ENCODE measurements around the gene POLE4.

The POLE4 gene

DNA sequence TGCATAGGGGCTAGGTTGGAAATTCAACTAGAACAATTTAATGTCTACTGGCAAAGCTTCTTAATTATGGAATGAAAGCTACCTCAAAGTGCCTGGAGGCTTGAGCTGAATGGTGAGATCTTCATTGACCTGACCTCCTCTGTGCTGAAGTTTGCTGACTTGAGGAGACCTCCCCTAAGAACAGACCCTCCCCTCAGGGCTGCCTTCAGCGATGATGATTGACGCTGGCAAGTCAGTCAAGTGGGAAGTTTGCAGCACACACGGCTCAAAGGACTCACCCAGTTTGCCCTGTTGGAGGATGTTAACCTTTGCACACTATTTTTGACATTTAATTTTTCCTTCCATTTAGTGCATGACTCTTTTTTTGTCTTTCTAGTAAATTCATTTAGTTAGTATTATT, 17.2 kb upstream of the POLE4 start:
- no peak for FAIRE-seq

DNA sequence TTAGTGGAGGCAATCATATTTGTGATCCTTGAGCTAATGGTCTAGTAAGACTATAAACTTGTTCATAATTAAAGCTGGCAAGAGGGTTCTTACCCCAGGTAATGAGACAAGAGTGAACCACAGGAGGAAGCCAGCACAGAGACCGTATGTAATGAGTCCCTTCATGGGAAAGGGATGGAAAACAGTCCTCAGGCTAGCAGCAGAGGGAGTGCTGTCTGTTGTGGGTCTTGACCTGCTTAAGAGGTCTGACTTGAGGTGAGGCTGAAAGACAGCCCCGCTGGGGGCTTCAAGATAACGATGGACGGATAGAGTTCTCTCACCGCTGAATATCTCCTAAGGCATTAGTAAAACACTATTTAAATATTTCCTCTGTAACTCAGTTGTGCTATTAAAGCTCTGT, 16.2 kb upstream of the POLE4 start:
- no peak for FAIRE-seq

DNA sequence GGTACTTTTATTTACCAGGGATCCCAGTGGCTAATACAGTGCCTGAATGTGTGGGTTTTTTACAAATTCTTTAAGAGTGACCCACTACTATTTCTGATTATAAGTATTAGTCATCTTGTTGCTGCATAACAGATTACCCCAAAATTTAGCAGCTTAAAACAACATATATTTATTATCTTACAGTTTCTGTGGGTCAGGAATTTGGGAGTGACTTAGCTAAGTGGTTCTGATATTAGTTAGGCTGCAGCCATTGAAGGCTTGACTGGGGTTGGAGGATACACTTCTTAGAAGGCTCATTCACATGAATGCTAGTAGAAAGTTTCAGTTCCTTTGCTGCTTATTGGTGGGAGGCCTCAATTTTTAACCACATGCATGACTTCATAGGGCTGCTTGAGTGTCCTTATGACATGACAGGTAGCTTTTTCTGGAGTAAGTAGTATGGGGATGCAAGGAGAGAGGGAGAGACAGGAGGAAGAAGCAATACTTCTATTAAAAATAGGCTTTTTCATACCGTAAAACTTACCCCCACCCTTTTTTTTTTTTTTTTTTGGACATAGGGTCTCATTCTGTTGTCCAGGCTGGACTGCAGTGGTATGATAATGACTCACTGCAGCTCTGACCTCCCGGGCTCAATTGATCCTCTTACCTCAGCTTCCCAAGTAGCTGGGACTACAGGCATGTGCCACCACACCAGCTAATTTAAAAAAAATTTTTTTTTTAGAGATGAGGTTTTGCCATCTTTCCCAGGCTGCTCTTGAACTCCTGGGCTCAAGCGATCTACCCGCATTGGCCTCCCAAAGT, 13.3 kb upstream of the POLE4 start:
- no peak for FAIRE-seq

DNA sequence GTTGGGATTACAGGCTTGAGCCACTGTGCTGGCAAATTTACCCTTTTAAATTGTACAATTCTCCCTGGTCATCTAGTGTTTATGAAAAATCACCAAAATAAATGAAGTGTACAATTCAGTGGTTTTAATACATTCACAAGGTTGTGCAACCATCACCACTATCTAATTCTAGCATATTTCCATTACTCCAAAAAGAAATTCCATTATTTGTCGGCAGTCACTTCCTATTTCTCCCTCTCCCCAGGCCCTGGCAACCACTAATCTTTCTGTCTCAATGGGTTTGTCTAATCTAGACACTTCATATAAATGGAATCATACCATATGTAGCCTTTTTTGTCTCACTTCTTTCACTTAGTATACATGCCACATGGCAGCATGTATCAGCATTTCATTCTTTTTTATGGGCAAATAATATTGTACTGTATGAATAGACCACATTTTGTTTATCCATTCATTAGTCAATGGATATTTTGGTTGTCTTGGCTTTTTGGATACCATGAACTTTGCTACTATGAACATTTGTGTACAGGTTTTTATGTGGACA, 12.6 kb upstream of the POLE4 start:
- FAIRE-seq: no peak

DNA sequence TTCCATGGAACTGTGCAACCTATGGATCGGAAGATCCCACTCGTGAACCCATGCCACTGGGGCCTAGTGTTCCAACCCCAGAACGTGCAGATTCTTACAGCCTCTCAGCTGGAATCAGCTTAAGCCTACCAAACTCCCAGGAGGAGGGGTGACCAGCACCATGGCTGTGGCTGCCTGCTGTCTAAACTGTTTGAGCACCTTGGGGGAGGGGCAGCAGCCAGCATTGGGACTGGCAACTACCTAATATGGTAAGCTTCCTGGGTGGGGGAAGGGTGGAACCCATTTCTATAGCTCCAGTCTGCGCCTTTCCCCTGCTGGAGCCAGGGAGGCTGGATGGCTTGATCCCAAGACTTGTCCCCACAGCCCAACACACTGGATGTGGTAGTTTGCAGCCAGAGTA, 10.7 kb upstream of the POLE4 start:
- no peak for FAIRE-seq

DNA sequence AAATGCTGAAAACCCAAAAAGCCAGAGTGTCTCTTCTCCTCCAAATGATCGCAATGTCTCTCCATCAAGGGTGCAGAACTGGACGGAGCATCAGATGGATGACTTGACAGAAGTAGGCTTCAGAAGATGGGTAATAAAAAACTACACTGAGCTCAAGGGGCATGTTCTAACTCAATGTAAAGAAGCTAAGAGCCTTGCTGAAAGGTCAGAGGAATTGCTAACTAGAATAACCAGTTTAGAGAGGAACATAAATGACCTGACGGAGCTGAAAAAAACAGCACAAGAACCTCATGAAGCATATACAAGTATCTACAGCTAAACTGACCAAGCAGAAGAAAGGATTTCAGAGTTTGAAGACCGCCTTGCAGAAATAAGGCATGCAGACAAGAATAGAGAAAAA, 9.7 kb upstream of the POLE4 start:
- FAIRE-seq: no peak

DNA sequence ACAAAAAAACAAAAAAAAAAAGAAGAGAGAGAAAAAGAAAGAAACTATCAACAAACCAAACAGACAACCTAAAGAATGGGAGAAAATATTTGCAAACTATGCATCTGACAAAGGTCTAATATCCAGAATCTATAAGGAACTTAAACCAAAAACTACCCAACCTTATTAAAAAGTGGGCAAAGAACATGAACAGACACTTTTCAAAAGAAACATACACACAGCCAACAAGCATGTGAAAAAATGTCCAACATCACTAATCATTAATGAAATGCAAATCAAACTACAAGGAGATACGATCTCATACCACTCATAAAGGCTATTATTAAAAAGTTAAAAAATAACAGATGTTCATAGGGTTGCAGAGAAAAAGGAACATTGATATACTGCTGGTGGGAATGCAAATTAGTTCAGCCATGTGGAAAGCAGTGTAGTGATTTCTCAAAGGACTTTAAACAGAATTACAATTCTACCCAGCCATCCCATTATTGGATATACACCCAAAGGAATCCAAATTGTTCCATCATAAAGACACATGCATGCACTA, 7.2 kb upstream of the POLE4 start:
- FAIRE-seq: no peak

DNA sequence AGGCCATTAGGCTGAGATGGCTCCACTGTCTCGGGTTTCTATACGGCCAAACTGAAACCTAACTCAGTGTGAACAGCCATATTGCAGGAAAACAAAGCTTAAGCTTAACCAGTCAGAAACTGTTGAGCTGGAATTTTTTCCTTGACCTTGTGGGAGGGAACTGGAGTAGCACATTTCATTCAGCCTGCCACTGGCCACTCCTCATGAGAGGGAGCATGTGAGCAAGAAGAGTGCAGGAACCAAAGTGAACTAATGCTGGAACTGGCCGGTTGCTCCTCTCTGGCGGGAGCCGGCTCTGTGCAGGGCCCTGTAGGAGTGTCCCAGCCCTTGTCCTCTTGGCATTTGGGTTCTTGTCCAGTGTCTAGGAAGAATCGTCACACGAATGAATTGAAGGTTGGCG, 5.9 kb upstream of the POLE4 start:
- FAIRE-seq: no peak

DNA sequence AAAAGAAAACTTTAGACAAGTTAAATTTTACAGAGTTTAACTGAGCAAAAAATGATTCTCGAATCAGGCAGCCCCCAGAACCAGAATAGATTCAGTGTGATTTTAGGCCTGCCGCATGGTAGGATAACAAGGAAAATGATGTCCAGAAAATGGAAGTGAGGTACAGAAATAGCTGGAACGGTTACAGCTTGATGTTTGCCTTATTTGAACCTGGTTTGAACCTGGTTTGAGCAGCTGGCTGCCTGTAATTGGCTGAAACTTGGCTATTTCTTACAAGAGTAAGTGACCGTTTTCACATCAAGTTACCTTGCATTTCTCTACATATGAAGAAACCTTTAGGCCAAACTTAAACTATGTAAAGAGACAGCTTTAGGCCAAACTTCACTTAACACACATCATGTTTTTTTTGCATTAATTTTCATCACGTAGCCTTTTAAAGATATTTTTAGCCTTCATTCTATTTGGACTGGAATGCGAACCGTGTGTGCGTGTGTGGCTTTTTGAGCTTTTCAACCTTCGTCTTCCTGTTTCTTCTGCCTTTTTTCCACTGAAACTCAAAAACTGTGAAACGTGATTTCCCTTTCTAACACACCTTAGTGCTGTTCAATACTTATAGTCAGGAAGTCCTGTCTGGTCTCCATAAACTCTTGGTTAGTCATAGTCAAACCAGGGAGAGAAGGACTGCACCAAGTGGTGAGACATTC, 4.5 kb upstream of the POLE4 start:
- FAIRE-seq: no peak

DNA sequence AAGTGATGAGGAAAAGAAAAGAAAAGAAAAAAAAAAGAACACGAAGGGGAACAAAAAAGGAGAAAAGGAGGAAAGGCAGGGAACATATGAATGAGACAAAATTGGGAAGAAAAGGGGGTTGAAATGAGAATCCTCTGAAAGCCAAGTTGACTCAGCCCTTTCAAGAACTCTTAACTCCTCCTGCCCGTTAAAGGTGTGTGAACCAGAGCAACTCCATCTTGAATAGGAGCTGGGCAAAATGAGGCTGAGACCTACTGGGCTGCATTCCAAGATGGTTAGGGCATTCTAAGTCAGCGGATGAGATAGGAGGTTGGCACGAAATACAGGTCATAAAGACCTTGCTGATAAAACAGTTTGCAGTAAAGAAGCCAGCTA, 4.0 kb upstream of the POLE4 start:
- no peak for FAIRE-seq

DNA sequence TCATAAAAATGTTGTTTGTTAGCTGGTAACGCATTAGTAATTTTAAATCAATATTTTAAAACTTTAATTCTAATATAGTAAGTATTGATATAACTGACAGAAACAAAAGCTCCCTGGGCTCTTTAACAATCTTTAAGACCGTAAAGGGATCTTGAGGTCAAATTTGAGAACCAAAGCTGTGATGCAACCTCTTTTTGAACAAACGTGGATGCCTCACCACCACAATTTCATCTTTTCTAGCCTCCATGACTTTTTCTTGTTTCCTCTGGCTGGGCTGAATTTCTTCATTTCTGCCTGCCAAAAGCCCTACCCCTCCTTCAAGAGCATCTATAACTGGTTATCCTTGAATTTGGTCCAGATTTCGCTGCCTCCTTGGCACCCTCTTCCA, 563 bp upstream of the POLE4 start:
- no peak for FAIRE-seq

DNA sequence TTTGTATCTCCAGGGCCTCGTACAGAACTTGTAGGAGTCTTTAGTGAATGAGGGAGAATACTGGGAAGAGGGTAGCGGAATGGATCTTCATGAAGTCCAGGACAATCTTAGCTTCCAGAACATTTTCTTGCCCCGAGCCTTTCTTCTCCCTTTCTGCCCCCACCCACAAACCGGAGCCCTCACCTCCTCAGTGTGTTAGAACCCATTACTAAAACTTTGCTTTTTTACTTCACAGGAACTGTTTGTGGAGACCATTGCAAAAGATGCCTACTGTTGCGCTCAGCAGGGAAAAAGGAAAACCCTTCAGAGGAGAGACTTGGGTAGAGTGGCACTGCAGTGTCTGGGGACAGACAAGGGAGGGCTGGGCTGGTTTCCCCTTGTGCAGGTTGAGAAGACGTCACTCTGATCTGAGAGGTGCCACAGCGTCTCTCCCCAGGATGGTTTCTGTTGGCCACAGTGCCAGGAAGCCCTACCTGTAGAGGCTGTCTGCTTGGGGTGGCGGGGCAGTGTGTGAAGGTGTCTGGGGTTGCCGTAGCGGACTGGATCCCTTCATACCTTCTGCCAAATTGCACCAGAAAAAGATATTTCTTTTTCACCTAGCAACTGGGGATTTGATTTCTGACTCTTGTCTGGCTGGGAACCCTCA, 786 bp downstream of the POLE4 start:
- no peak for FAIRE-seq

DNA sequence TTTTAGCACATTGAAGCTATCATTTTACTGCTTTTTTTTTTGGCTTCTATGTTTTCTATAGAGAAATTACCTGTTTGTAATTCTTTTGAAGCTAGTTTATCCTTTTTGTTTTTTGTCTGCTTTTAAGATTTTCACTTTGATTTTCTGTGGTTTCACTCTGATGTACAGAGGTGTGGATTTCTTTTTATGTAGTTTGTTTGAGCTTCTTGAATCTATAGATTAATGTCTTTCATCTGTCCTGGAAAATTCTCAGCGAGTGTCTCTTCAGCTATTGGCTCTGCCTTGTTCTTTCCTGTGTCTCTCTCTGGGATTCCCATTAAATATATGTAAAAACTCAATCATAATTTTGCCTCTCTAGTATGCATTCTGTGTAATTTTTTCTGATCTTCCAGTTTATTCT, 8.4 kb downstream of the POLE4 start:
- FAIRE-seq: no peak

DNA sequence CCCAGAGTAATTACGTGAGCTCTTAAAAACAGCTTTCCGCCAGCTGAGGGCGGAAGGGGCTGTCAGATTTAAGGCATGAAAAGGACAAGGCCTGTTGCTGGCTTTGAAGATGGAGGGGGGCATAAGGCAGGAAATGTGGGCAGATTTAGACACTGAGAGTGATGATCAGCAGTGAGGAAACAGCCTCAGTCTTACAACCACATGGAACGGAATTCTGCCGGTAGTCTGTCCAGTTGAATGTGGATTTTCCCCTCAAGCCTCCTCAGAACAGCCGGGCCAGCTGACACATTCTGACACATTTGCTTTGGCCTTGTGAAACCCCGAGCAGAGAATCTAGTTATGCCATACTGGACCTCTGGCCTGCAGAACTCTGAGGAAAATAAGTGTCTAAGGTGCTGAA, 16.6 kb downstream of the POLE4 start:
- FAIRE-seq: no peak

DNA sequence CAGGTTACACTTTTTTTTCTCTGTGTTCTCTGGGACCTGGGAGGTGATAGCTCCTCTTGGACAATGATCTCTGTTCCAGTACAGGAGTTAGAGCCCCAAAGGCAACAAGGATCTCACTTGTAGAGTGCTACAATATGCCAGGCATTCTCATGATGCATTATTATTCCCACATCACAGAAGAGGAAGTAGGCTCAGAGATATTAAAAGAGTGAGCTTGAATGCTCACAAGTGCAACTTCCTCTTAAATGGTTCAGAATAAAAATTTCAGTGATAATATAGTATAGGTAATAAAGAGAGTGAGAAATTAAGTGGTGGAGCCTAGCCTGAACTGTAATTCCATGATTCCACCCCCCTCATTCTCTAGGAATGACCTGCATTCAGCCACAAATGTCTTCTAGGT, 21.4 kb downstream of the POLE4 start:
- no peak for FAIRE-seq

DNA sequence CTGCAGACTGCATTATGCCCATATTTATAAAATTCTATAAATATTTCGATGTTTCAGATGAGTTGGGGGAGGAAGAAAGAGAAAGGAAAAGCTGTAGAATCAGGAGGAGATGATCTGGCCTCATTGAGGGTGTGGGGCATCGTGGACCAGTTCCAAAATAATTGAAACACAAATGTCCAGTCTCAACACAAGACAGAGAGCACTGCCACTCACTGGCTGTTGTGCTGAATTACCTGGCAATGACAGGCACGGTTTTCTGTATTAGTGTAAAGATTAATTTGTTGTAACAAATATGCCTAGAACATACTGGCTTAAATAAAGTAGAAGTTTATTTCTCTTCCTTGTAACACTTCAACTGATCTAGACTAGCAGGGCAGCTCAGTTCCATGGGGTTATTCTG, 24.1 kb downstream of the POLE4 start:
- FAIRE-seq: no peak

DNA sequence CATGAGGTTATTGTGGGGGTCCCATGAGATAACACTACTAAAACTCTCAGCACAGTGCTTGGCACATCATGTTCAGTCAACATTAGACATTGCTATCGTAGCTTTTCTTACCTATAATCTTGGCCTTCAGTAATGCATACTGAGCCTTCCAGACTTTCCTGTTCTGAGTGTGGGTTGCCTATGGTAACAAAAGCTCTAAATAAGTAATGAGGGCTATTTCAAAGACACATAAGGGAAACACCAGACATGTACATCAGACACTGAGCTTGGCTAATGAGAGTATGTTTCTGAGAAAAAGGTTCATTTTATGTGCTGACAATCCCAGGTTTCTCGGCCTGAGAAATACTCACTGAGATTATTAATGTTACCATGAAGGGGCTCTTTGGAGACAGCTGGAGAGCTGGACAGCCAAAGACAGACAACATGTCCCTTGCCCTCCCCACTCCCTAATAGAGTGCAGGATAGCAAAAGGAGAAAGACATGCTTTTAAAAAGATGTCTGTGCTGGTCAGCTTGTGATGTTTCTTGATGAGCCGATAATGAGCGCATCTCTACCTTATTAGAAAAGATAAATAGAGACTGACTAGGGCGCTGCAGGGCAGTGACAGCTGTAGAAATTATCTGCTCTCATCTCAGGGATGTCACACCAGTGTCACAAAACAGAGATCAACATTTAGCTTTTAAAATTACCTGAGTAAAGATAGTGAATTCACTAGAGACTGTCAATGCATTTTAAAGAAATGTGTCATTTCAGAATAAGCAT, 25.4 kb downstream of the POLE4 start:
- no peak for FAIRE-seq

DNA sequence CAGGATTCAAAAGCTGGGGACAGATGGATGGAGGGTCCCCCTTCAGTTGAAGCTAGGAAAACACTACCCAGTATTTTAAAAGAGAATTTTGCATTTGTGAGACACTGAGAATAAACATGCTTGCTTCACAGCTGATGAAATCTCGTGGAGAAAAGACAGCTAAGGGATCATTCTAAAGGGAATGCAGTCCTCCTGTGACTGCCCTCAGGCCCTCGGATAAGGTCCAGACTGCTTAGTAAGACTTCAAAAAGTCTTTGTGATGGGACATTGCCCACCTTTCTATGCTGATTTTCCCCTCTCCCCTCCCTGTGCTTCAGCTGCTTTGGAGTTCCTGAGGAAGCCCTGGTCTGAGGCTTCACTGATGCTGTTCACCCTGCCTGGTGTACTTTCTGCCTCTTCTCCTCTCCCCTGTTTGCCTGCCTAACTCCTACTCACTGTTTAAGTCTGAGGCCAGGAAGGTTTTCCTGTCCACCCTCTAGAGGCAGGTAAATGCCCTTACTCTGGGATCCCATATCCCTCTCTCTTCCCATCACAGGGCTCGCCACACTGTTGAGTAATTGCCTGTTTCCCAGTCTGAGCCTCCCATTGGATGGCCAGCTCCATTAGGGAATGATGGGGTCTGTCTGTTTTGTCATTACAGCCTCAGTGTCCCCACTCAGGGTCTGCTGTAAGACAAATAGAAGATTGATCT, 26.6 kb downstream of the POLE4 start:
- FAIRE-seq: no peak

DNA sequence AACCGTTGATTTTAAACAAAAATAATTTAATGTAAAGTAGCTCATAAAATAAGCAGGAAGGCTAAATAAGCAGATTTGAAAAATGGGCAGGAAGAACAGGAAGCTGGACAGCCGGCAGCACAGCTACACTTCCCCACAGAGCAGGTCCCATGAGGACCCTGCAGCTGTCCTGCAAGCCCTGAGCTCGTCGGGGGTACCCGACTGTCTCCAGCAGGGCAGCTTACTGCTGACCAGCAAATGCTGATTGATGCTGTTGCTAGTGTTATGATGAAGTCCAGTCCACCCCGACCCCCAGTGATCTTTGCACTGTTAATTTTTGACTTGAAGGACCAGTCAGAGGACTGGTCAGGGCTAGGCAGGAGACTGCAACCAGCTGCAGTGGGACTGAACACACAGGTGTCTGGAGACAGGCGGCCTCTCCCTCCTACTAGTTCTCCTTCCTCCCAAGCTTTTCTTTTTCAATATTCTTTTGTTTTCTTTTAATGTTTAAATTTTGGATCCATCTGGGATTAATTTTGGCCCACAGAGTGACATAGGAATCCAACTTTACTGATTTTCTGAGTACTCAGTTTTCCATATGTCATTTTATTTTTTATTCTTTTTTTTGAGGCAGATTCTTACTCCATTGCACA, 27.7 kb downstream of the POLE4 start:
- FAIRE-seq: no peak

DNA sequence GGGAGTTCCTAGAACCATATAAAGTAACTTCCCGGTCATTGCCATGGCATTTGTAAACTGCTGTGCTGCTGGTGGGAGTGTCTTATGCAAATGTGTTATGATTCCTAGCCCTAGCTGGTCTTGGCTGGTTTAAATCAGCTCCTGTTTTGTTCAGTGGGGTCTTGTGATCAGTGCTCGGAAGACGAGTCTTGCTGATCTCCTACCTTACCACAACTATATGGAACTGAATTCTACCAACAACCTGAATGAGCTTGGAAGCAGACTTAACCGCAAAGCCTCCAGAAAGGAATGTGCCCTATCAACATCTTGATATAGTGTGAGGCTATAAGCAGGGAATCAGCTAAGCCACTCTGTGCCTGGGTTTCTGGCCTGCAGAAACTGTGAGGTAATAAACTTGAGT, 33.5 kb downstream of the POLE4 start:
- no peak for FAIRE-seq

DNA sequence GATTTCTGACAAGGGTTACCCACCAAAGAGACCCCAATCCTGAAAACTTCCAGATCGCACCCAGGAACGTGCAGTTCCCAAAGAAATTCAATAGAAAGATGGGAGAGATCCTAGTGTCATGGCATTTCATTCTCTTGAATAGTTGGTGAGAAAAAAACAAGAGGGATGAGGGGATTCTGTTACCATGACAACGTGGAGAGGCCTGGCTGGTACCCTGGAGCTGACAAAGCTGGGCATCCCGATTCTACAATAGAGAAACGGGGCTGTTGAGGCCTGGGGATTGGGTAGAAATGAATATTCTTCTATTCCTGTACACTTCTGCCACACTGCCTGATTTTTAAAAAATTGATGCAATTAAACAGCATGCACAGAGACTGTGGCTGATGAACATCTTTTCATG, 41.0 kb downstream of the POLE4 start:
- FAIRE-seq: no peak

DNA sequence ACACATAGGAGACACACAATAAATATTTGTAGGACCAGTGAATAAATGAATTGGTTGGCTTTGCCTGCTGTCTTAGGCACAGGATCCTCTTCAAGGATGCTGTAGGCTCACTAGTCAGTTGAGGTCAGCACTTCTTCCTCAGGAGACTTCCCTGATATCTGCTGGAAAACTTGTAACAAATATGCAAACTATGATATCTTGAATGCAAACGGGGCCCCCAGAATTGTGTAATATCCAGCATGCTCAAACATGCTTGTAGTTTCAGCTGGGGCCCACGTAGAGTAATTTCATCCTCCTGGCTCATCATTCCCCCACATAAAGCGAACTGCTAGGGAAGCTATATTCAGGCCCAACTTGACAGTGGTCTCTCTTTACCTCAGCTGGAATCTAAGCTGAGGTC, 43.6 kb downstream of the POLE4 start:
- FAIRE-seq: no peak

Measured in colon (tissue), 2 donors.